GM18502 (cell line): ENCODE results near the gene SPI1.
A peak's percentile ranks its signal among the peaks of the same experiment; 100 is the strongest.

Source experiments
- ATAC-seq: cut with Tn5 transposase; IDR thresholded peaks from one replicate; pipeline ENCODE4 v1.9.1; 2021; ENCODE audit warnings: mild to moderate bottlenecking; ENCODE audit not compliant: unreplicated experiment, poor library complexity

The SPI1 gene

GRCh38 chr11:47389577-47390421 is 11.5 kb upstream of the SPI1 start:
- no peak for ATAC-seq

GRCh38 chr11:47388697-47389576 is 10.6 kb upstream of the SPI1 start:
- no peak for ATAC-seq

- no peak for ATAC-seq
Observed at GRCh38 chr11:47387944-47388696, 9.8 kb upstream of the SPI1 start.

GRCh38 chr11:47384498-47384897 is 6.2 kb upstream of the SPI1 start:
- ATAC-seq: no peak

- ATAC-seq: no peak
Observed at GRCh38 chr11:47383071-47383470, 4.7 kb upstream of the SPI1 start.

GRCh38 chr11:47380078-47380477 is 1.7 kb upstream of the SPI1 start:
- no peak for ATAC-seq

GRCh38 chr11:47379317-47379716 is 970 bp upstream of the SPI1 start:
- no peak for ATAC-seq

- peak; percentile 9 for ATAC-seq
Observed at GRCh38 chr11:47378836-47379170, 456 bp upstream of the SPI1 start.

- ATAC-seq: no peak
Observed at GRCh38 chr11:47377571-47378009, 757 bp downstream of the SPI1 start.

GRCh38 chr11:47376525-47377371 is 1.6 kb downstream of the SPI1 start:
- ATAC-seq: no peak

- no peak for ATAC-seq
Observed at GRCh38 chr11:47376107-47376524, 2.2 kb downstream of the SPI1 start.

GRCh38 chr11:47375546-47376085 is 2.7 kb downstream of the SPI1 start:
- ATAC-seq: no peak

- no peak for ATAC-seq
Observed at GRCh38 chr11:47375020-47375419, 3.3 kb downstream of the SPI1 start.

- no peak for ATAC-seq
Observed at GRCh38 chr11:47374720-47375019, 3.7 kb downstream of the SPI1 start.

- peak; percentile 39 for ATAC-seq
Observed at GRCh38 chr11:47373876-47374719, 4.2 kb downstream of the SPI1 start.

GRCh38 chr11:47372422-47372821 is 5.9 kb downstream of the SPI1 start:
- no peak for ATAC-seq

GRCh38 chr11:47369676-47370075 is 8.7 kb downstream of the SPI1 start:
- ATAC-seq: no peak

- ATAC-seq: no peak
Observed at GRCh38 chr11:47366020-47366490, 12.3 kb downstream of the SPI1 start.

GRCh38 chr11:47361419-47361818 is 16.9 kb downstream of the SPI1 start:
- ATAC-seq: no peak
